ENCODE results near the gene EIF5B. TPM values are rescaled to one million over a fixed set of nuclear protein-coding genes. Genes with fewer than 3 reads are reported as not detected.

The EIF5B gene
- total RNA-seq, 1 experiment from 2014 or later, result 49.0 TPM

GRCh38 chr2:99410276-99410675, 73.1 kb downstream of the EIF5B start:
- ATAC-seq, result no peak
- H3K27ac ChIP-seq (ENCODE audit: low read length), result no peak overlapping the region
- in situ Hi-C loops (cut with HindIII; ENCODE audit: low pct_unique_long_range_greater_than_20kb, low sequenced_read_pairs), result no loop called here
- H3K4me1 ChIP-seq (ENCODE audit: control insufficient read depth, insufficient read depth, low read length), result no peaks in the 10 kb centered on the region
- TF ChIP-seq CTCF (IDR thresholded peaks at IDR 0.05) (no peak), REST (IDR thresholded peaks at IDR 0.05; ENCODE audit: insufficient read depth in 1 of 2, low read depth in 2 of 2, low read length in 1 of 2) (no peak), TCF7L2 (IDR thresholded peaks at IDR 0.05; ENCODE audit: low read depth, low read length) (no peak), SIN3A (IDR thresholded peaks at IDR 0.05; ENCODE audit: borderline replicate concordance, insufficient read depth, low read depth, low read length) (no peak), POLR2AphosphoS5 (IDR thresholded peaks at IDR 0.05; ENCODE audit: low read depth, low read length) (no peak)
- no TSS peak for BruUV-seq (replicated peaks)
- H3K9me3 ChIP-seq (ENCODE audit: control insufficient read depth, insufficient read depth, low read depth, low read length), result no peaks in the 10 kb centered on the region
- peaks cover 18% of the 10 kb centered on the region for H3K36me3 ChIP-seq (ENCODE audit: control insufficient read depth, insufficient read depth, low read length)
- no peak for DNase-seq (ENCODE audit: low read depth, low spot score)
- no peak overlapping the region for H3K4me3 ChIP-seq (ENCODE audit: low read depth in 2 of 2, low read length in 2 of 2)
- ChIA-PET POLR2A (no interaction called here), CTCF (no interaction called here)
- no peaks in the 10 kb centered on the region for H3K27me3 ChIP-seq (ENCODE audit: control insufficient read depth, insufficient read depth, low read length)
- intact Hi-C loops (cut with micrococcal nuclease; ENCODE audit: unreplicated experiment), result no loop called here

GRCh38 chr2:99414566-99414965, 77.4 kb downstream of the EIF5B start:
- no peak for DNase-seq (ENCODE audit: low read depth, low spot score)
- no peak for ATAC-seq
- Histone ChIP-seq H3K9me3 (ENCODE audit: control insufficient read depth, insufficient read depth, low read depth, low read length) (no peaks in the 10 kb centered on the region), H3K36me3 (ENCODE audit: control insufficient read depth, insufficient read depth, low read length) (peaks cover 14% of the 10 kb centered on the region), H3K27me3 (ENCODE audit: control insufficient read depth, insufficient read depth, low read length) (no peaks in the 10 kb centered on the region), H3K4me3 (ENCODE audit: low read depth in 2 of 2, low read length in 2 of 2) (no peak overlapping the region), H3K27ac (ENCODE audit: low read length) (no peak overlapping the region), H3K4me1 (ENCODE audit: control insufficient read depth, insufficient read depth, low read length) (no peaks in the 10 kb centered on the region)
- intact Hi-C loops (cut with micrococcal nuclease; ENCODE audit: unreplicated experiment) (no loop called here), in situ Hi-C loops (cut with HindIII; ENCODE audit: low pct_unique_long_range_greater_than_20kb, low sequenced_read_pairs) (no loop called here)
- CTCF ChIA-PET, result no interaction called here
- POLR2A ChIA-PET, result no interaction called here
- no TSS peak for BruUV-seq (replicated peaks)
- TF ChIP-seq POLR2AphosphoS5 (IDR thresholded peaks at IDR 0.05; ENCODE audit: low read depth, low read length), result no peak

- Histone ChIP-seq H3K36me3 (ENCODE audit: control insufficient read depth, insufficient read depth, low read length) (peaks cover 23% of the 10 kb centered on the region), H3K9me3 (ENCODE audit: control insufficient read depth, insufficient read depth, low read depth, low read length) (no peaks in the 10 kb centered on the region), H3K27ac (ENCODE audit: low read length) (no peak overlapping the region), H3K4me3 (ENCODE audit: low read depth in 2 of 2, low read length in 2 of 2) (no peak overlapping the region), H3K27me3 (ENCODE audit: control insufficient read depth, insufficient read depth, low read length) (no peaks in the 10 kb centered on the region), H3K4me1 (ENCODE audit: control insufficient read depth, insufficient read depth, low read length) (no peaks in the 10 kb centered on the region)
- ATAC-seq, result no peak
- intact Hi-C loops (cut with micrococcal nuclease; ENCODE audit: unreplicated experiment), result no loop called here
- TF ChIP-seq REST (IDR thresholded peaks at IDR 0.05; ENCODE audit: insufficient read depth in 1 of 2, low read depth in 2 of 2, low read length in 1 of 2), result no peak
- TF ChIP-seq CTCF (IDR thresholded peaks at IDR 0.05), result no peak
- TF ChIP-seq SIN3A (IDR thresholded peaks at IDR 0.05; ENCODE audit: borderline replicate concordance, insufficient read depth, low read depth, low read length), result no peak
- TF ChIP-seq POLR2AphosphoS5 (IDR thresholded peaks at IDR 0.05; ENCODE audit: low read depth, low read length), result no peak
- TF ChIP-seq TCF7L2 (IDR thresholded peaks at IDR 0.05; ENCODE audit: low read depth, low read length), result no peak
- CTCF ChIA-PET, result no interaction called here
- POLR2A ChIA-PET, result no interaction called here
- in situ Hi-C loops (cut with HindIII; ENCODE audit: low pct_unique_long_range_greater_than_20kb, low sequenced_read_pairs), result no loop called here
- DNase-seq (ENCODE audit: low read depth, low spot score), result no peak
- no TSS peak for BruUV-seq (replicated peaks)
Measured at GRCh38 chr2:99417396-99417795, 80.2 kb downstream of the EIF5B start.

Data from Panc1 (cell line).